ENCODE measurements around the gene ELFN1.

The ELFN1 gene

GRCh38 chr7:1672851-1673486 is 2.9 kb downstream of the ELFN1 start:
- Histone ChIP-seq H3K9me3 (ENCODE audit: insufficient read depth, low read depth, low read length) (no peaks in the 10 kb centered on the region), H3K9me2 (replicated peaks; ENCODE audit: low read depth, low read length) (no peaks in the 10 kb centered on the region), H3K27me3 (ENCODE audit: insufficient read depth, low read length, poor library complexity, severe bottlenecking) (no peaks in the 10 kb centered on the region), H3K4me3 (ENCODE audit: low read length, poor library complexity, severe bottlenecking) (no peak overlapping the region), H3K36me3 (ENCODE audit: insufficient read depth, low read length) (no peaks in the 10 kb centered on the region), H2AFZ (ENCODE audit: low read length) (no peak overlapping the region), H3K79me2 (ENCODE audit: insufficient read depth, low read length) (no peaks in the 10 kb centered on the region), H3K4me2 (ENCODE audit: low read depth, low read length, poor library complexity, severe bottlenecking) (no peak overlapping the region), H3F3A (ENCODE audit: low read depth) (no peaks in the 10 kb centered on the region), H3K9ac (ENCODE audit: low read depth, low read length, poor library complexity, severe bottlenecking) (no peak overlapping the region), H4K20me1 (ENCODE audit: insufficient read depth, low read length, poor library complexity, severe bottlenecking) (no peaks in the 10 kb centered on the region), H3K4me1 (ENCODE audit: insufficient read depth, low read length, poor library complexity, severe bottlenecking) (no peaks in the 10 kb centered on the region)
- no peak for TF ChIP-seq EZH2phosphoT487 (IDR thresholded peaks at IDR 0.05; ENCODE audit: borderline replicate concordance)
- no peak for TF ChIP-seq CTCF (conservative IDR thresholded peaks at IDR 0.05; ENCODE audit: low read length)

- Histone ChIP-seq H4K20me1 (ENCODE audit: insufficient read depth, low read length, poor library complexity, severe bottlenecking) (no peaks in the 10 kb centered on the region), H3K27me3 (ENCODE audit: insufficient read depth, low read length, poor library complexity, severe bottlenecking) (no peaks in the 10 kb centered on the region), H3K4me2 (ENCODE audit: low read depth, low read length, poor library complexity, severe bottlenecking) (no peak overlapping the region), H3K79me2 (ENCODE audit: insufficient read depth, low read length) (no peaks in the 10 kb centered on the region), H3F3A (ENCODE audit: low read depth) (no peaks in the 10 kb centered on the region), H3K4me1 (ENCODE audit: insufficient read depth, low read length, poor library complexity, severe bottlenecking) (no peaks in the 10 kb centered on the region), H3K4me3 (ENCODE audit: low read length, poor library complexity, severe bottlenecking) (no peak overlapping the region), H2AFZ (ENCODE audit: low read length) (no peak overlapping the region), H3K36me3 (ENCODE audit: insufficient read depth, low read length) (no peaks in the 10 kb centered on the region), H3K9me3 (ENCODE audit: insufficient read depth, low read depth, low read length) (no peaks in the 10 kb centered on the region), H3K9ac (ENCODE audit: low read depth, low read length, poor library complexity, severe bottlenecking) (no peak overlapping the region), H3K9me2 (replicated peaks; ENCODE audit: low read depth, low read length) (no peaks in the 10 kb centered on the region)
- TF ChIP-seq CTCF (conservative IDR thresholded peaks at IDR 0.05; ENCODE audit: low read length) (no peak), EZH2phosphoT487 (IDR thresholded peaks at IDR 0.05; ENCODE audit: borderline replicate concordance) (no peak)
These were observed 3.6 kb downstream of the ELFN1 start for GRCh38 chr7:1673581-1674118.

- Histone ChIP-seq H3K4me2 (ENCODE audit: low read depth, low read length, poor library complexity, severe bottlenecking) (no peak overlapping the region), H2AFZ (ENCODE audit: low read length) (no peak overlapping the region), H3K4me1 (ENCODE audit: insufficient read depth, low read length, poor library complexity, severe bottlenecking) (no peaks in the 10 kb centered on the region), H3F3A (ENCODE audit: low read depth) (no peaks in the 10 kb centered on the region), H3K9me2 (replicated peaks; ENCODE audit: low read depth, low read length) (no peaks in the 10 kb centered on the region), H3K36me3 (ENCODE audit: insufficient read depth, low read length) (no peaks in the 10 kb centered on the region), H3K79me2 (ENCODE audit: insufficient read depth, low read length) (no peaks in the 10 kb centered on the region), H3K9ac (ENCODE audit: low read depth, low read length, poor library complexity, severe bottlenecking) (no peak overlapping the region), H4K20me1 (ENCODE audit: insufficient read depth, low read length, poor library complexity, severe bottlenecking) (no peaks in the 10 kb centered on the region), H3K4me3 (ENCODE audit: low read length, poor library complexity, severe bottlenecking) (no peak overlapping the region), H3K9me3 (ENCODE audit: insufficient read depth, low read depth, low read length) (no peaks in the 10 kb centered on the region), H3K27me3 (ENCODE audit: insufficient read depth, low read length, poor library complexity, severe bottlenecking) (no peaks in the 10 kb centered on the region)
- TF ChIP-seq CTCF (conservative IDR thresholded peaks at IDR 0.05; ENCODE audit: low read length) = no peak
- no peak for TF ChIP-seq EZH2phosphoT487 (IDR thresholded peaks at IDR 0.05; ENCODE audit: borderline replicate concordance)
These were observed 4.3 kb downstream of the ELFN1 start for GRCh38 chr7:1674161-1675035.

Data from Loucy (cell line).